ENCODE data around the gene TEX10. TPM values are rescaled to one million over a fixed set of nuclear protein-coding genes. Genes with fewer than 3 reads are reported as not detected.
A peak's percentile ranks its signal among the peaks of the same experiment; 100 is the strongest.

Gene TEX10
- total and polyA plus RNA-seq, 2 of the 13 experiments (the other 11 are each of a cell fraction or from before 2014, with no cell fraction given) = 18.1 to 38.7 TPM

- TF ChIP-seq IRF9 (CRISPR knock-in tag; IDR thresholded peaks at IDR 0.05; ENCODE audit: borderline replicate concordance) (0 out of 2 replicates have a peak, but pooled peaks have one; percentile 27), REL (CRISPR knock-in tag; conservative IDR thresholded peaks at IDR 0.05) (peak; percentile 87; the same call in 1 of the 2 replicates), REPIN1 (CRISPR knock-in tag; IDR thresholded peaks at IDR 0.05; ENCODE audit: borderline replicate concordance, low read depth) (peak; percentile 85), ZBTB1 (CRISPR knock-in tag; IDR thresholded peaks at IDR 0.05; ENCODE audit: borderline replicate concordance) (no peak), GZF1 (CRISPR knock-in tag; IDR thresholded peaks at IDR 0.05) (no peak; the same call in 1 of the 2 replicates), ZBTB4 (CRISPR knock-in tag; IDR thresholded peaks at IDR 0.05; ENCODE audit: borderline replicate concordance) (no peak), ZNF562 (CRISPR knock-in tag; IDR thresholded peaks at IDR 0.05; ENCODE audit: borderline replicate concordance) (no peak), ZNF326 (CRISPR knock-in tag; IDR thresholded peaks at IDR 0.05; ENCODE audit: borderline replicate concordance) (no peak), SMAD1 (CRISPR knock-in tag; IDR thresholded peaks at IDR 0.05; ENCODE audit: borderline replicate concordance, low read depth) (no peak), ZNF350 (CRISPR knock-in tag; IDR thresholded peaks at IDR 0.05; ENCODE audit: borderline replicate concordance, low read depth) (peak; percentile 84; the same call in 1 of the 2 replicates)
- TF ChIP-seq, protein P1, sequence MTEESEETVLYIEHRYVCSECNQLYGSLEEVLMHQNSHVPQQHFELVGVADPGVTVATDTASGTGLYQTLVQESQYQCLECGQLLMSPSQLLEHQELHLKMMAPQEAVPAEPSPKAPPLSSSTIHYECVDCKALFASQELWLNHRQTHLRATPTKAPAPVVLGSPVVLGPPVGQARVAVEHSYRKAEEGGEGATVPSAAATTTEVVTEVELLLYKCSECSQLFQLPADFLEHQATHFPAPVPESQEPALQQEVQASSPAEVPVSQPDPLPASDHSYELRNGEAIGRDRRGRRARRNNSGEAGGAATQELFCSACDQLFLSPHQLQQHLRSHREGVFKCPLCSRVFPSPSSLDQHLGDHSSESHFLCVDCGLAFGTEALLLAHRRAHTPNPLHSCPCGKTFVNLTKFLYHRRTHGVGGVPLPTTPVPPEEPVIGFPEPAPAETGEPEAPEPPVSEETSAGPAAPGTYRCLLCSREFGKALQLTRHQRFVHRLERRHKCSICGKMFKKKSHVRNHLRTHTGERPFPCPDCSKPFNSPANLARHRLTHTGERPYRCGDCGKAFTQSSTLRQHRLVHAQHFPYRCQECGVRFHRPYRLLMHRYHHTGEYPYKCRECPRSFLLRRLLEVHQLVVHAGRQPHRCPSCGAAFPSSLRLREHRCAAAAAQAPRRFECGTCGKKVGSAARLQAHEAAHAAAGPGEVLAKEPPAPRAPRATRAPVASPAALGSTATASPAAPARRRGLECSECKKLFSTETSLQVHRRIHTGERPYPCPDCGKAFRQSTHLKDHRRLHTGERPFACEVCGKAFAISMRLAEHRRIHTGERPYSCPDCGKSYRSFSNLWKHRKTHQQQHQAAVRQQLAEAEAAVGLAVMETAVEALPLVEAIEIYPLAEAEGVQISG (CRISPR knock-in tag; IDR thresholded peaks at IDR 0.05) = peak; percentile 91
- TF ChIP-seq, protein P2, sequence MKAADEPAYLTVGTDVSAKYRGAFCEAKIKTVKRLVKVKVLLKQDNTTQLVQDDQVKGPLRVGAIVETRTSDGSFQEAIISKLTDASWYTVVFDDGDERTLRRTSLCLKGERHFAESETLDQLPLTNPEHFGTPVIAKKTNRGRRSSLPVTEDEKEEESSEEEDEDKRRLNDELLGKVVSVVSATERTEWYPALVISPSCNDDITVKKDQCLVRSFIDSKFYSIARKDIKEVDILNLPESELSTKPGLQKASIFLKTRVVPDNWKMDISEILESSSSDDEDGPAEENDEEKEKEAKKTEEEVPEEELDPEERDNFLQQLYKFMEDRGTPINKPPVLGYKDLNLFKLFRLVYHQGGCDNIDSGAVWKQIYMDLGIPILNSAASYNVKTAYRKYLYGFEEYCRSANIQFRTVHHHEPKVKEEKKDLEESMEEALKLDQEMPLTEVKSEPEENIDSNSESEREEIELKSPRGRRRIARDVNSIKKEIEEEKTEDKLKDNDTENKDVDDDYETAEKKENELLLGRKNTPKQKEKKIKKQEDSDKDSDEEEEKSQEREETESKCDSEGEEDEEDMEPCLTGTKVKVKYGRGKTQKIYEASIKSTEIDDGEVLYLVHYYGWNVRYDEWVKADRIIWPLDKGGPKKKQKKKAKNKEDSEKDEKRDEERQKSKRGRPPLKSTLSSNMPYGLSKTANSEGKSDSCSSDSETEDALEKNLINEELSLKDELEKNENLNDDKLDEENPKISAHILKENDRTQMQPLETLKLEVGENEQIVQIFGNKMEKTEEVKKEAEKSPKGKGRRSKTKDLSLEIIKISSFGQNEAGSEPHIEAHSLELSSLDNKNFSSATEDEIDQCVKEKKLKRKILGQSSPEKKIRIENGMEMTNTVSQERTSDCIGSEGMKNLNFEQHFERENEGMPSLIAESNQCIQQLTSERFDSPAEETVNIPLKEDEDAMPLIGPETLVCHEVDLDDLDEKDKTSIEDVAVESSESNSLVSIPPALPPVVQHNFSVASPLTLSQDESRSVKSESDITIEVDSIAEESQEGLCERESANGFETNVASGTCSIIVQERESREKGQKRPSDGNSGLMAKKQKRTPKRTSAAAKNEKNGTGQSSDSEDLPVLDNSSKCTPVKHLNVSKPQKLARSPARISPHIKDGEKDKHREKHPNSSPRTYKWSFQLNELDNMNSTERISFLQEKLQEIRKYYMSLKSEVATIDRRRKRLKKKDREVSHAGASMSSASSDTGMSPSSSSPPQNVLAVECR (CRISPR knock-in tag; IDR thresholded peaks at IDR 0.05; ENCODE audit: borderline replicate concordance) = peak; percentile 95
- TF ChIP-seq, protein P3, sequence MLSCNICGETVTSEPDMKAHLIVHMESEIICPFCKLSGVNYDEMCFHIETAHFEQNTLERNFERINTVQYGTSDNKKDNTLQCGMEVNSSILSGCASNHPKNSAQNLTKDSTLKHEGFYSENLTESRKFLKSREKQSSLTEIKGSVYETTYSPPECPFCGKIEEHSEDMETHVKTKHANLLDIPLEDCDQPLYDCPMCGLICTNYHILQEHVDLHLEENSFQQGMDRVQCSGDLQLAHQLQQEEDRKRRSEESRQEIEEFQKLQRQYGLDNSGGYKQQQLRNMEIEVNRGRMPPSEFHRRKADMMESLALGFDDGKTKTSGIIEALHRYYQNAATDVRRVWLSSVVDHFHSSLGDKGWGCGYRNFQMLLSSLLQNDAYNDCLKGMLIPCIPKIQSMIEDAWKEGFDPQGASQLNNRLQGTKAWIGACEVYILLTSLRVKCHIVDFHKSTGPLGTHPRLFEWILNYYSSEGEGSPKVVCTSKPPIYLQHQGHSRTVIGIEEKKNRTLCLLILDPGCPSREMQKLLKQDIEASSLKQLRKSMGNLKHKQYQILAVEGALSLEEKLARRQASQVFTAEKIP (CRISPR knock-in tag; IDR thresholded peaks at IDR 0.05; ENCODE audit: borderline replicate concordance) = no peak
Observed at GRCh38 chr9:100352727-100353505, at the start of gene TEX10 (continued).
